Lower lobe of right lung (tissue), 2 donors: ENCODE data around the gene SLC11A1. TPM values are rescaled to one million over a fixed set of nuclear protein-coding genes. Genes with fewer than 3 reads are reported as not detected.

Experiments
- ATAC-seq, 2 donors: fragments of 200-7000 bp; cut with Tn5 transposase; one replicate each; pipeline ENCODE4 v1.9.1; 2020 to 2022; ENCODE audit warnings: mild to moderate bottlenecking in 2 of 2, moderate library complexity in 2 of 2
- DNase-seq: peaks from one replicate; pipeline ENCODE4 v3.0.0-alpha.2; 2020
- H3K27ac ChIP-seq: fragments of 200-600 bp; one replicate; pipeline ENCODE4 v1.8.0; 2022
- H3K27me3 ChIP-seq: fragments of 200-600 bp; one replicate; pipeline ENCODE4 v1.8.0; 2022; ENCODE audit warnings: low read depth
- H3K36me3 ChIP-seq: fragments of 200-600 bp; one replicate; pipeline ENCODE4 v1.8.0; 2022; ENCODE audit warnings: mild to moderate bottlenecking
- H3K4me1 ChIP-seq: fragments of 200-600 bp; one replicate; pipeline ENCODE4 v1.8.0; 2022
- H3K4me3 ChIP-seq: fragments of 200-600 bp; one replicate; pipeline ENCODE4 v1.8.0; 2022; ENCODE audit warnings: mild to moderate bottlenecking
- H3K9me3 ChIP-seq: fragments of 200-600 bp; one replicate; pipeline ENCODE4 v1.8.0; 2022
- intact Hi-C: fragments of 100-400 bp; cut with DNase I; formaldehyde crosslinking; loops from one replicate; pipeline ENCODE4 v1.11.0; 2022
- total RNA-seq: library from RNA; stranded (reverse); fragmentation: NEBNext Ultra II Directional; extraction: Animal tissue kit (Norgen Biotek cat#: 25700); gene quantifications from one replicate; pipeline ENCODE4 v1.2.1, GENCODE V29; 2021
- TF ChIP-seq, protein P1 (sequence below): fragments of 200-600 bp; IDR thresholded peaks from one replicate; pipeline ENCODE4 v1.8.0; 2022; ENCODE audit warnings: antibody characterized with exemption, mild to moderate bottlenecking
- donor health status: DM: no; HTN: yes; CAD: no; lungs with severe emphysema.

SLC11A1 gene
- total RNA-seq, 1 donor from 2014 or later = 419 TPM

DNA sequence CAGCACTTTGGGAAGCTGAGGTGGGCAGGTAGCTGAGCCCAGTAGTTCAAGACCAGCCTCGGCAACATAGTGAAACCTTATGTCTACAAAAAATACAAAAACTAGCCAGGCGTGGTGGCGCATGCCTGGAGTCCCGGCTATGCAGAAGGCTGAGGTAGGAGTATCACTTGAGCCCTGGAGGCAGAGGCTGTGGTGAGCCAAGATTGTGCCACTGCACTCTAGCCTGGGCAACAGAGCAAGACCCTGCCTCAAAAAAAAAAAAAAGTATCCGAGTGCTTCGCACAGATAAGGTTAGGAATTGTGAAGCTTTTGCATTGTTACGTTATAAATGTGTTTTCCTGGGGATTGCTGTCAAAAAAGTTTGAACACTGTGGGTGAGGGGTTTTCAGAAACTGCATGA is 21.7 kb downstream of the SLC11A1 start:
- DNase-seq (no peak), ATAC-seq (no peak)
- no peak overlapping the region for H3K4me3 ChIP-seq
- intact Hi-C loops = no loop called here
- H3K27me3 ChIP-seq = no peaks in the 10 kb centered on the region
- H3K36me3 ChIP-seq = peaks cover 44% of the 10 kb centered on the region
- TF ChIP-seq, protein P1, sequence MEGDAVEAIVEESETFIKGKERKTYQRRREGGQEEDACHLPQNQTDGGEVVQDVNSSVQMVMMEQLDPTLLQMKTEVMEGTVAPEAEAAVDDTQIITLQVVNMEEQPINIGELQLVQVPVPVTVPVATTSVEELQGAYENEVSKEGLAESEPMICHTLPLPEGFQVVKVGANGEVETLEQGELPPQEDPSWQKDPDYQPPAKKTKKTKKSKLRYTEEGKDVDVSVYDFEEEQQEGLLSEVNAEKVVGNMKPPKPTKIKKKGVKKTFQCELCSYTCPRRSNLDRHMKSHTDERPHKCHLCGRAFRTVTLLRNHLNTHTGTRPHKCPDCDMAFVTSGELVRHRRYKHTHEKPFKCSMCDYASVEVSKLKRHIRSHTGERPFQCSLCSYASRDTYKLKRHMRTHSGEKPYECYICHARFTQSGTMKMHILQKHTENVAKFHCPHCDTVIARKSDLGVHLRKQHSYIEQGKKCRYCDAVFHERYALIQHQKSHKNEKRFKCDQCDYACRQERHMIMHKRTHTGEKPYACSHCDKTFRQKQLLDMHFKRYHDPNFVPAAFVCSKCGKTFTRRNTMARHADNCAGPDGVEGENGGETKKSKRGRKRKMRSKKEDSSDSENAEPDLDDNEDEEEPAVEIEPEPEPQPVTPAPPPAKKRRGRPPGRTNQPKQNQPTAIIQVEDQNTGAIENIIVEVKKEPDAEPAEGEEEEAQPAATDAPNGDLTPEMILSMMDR = no peak
- no peaks in the 10 kb centered on the region for H3K9me3 ChIP-seq
- H3K4me1 ChIP-seq = peaks cover 63% of the 10 kb centered on the region
- no peak overlapping the region for H3K27ac ChIP-seq

GRCh38 chr2:218404351-218405085 is 22.4 kb downstream of the SLC11A1 start:
- H3K27me3 ChIP-seq = no peaks in the 10 kb centered on the region
- no peak for ATAC-seq
- peak overlapping the region; percentile 90 for H3K27ac ChIP-seq
- peaks cover 44% of the 10 kb centered on the region for H3K36me3 ChIP-seq
- H3K4me3 ChIP-seq = no peak overlapping the region
- DNase-seq = no peak
- H3K9me3 ChIP-seq = no peaks in the 10 kb centered on the region
- TF ChIP-seq, protein P1 = no peak
- H3K4me1 ChIP-seq = peaks cover 63% of the 10 kb centered on the region
- intact Hi-C loops = no loop called here

- DNase-seq (no peak), ATAC-seq (no peak)
- Histone ChIP-seq H3K4me1 (peaks cover 63% of the 10 kb centered on the region), H3K36me3 (peaks cover 44% of the 10 kb centered on the region), H3K9me3 (no peaks in the 10 kb centered on the region), H3K27me3 (no peaks in the 10 kb centered on the region), H3K4me3 (peak overlapping the region; percentile 50), H3K27ac (peak overlapping the region; percentile 90)
- intact Hi-C loops = no loop called here
- TF ChIP-seq, protein P1 = no peak
These were observed 23.1 kb downstream of the SLC11A1 start for GRCh38 chr2:218405086-218405745.

GRCh38 chr2:218405746-218406208 is 23.7 kb downstream of the SLC11A1 start:
- Histone ChIP-seq H3K4me3 (peak overlapping the region; percentile 50), H3K4me1 (peaks cover 63% of the 10 kb centered on the region), H3K27ac (peak overlapping the region; percentile 90), H3K27me3 (no peaks in the 10 kb centered on the region), H3K36me3 (peaks cover 44% of the 10 kb centered on the region), H3K9me3 (no peaks in the 10 kb centered on the region)
- peak; percentile 24 to 34 for ATAC-seq
- intact Hi-C loops = no loop called here
- peak; percentile 61 for DNase-seq
- TF ChIP-seq, protein P1 = no peak

DNA sequence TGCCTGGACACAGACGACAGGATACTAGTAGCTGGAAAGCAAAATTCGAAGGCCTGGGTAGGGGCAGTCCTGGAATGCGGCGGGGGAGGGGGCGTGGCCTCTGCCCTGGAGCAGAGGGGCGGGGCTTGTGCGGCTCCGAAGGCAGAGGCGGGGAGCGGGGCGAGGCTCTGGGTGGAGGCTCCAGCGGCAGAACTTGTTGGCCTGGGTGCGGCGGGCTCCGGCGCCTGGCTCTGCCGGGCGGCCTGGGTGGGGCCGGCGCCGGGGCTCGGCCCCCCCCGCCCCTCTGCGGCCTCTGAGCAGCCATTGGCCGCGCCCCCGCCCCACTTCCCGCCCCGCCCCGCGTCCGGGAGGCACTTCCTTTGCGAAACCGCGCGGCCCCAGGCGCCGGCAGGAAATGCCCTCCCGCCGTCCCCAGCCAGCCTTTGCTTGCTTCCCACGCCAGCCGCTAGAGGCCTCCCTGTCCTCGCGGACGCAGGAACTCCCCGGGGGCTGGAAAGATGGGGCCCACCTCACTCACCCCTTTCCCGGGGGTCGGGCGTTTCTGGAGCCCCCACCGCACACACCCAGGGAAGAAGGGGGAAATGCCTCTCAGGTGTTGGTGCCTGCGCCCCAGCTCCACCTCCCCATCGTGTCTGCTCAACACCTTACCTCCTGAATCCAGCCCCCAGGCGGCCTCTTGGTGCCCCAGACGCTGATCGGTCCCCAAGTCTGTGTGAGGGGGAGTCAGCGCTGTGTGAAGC is 24.3 kb downstream of the SLC11A1 start:
- DNase-seq = peak; percentile 98
- intact Hi-C loops = no loop called here
- H3K27ac ChIP-seq = peak overlapping the region; percentile 90
- H3K4me3 ChIP-seq = peak overlapping the region; percentile 60
- H3K36me3 ChIP-seq = peaks cover 42% of the 10 kb centered on the region
- H3K9me3 ChIP-seq = no peaks in the 10 kb centered on the region
- peaks cover 58% of the 10 kb centered on the region for H3K4me1 ChIP-seq
- TF ChIP-seq, protein P1 = peak; percentile 80
- peak; percentile 93 to 94 for ATAC-seq
- no peaks in the 10 kb centered on the region for H3K27me3 ChIP-seq
